ENCODE measurements around the gene PDE1A.

- TF ChIP-seq POLR2AphosphoS5 (IDR thresholded peaks at IDR 0.05; ENCODE audit: insufficient read depth in 1 of 2, low read depth in 1 of 2) (no peak), CTCF (IDR thresholded peaks at IDR 0.05) (no peak)
Observed at GRCh38 chr2:182283512-182283911, 143.3 kb downstream of the PDE1A start.
